Subcutaneous abdominal adipose tissue (tissue), 5 donors: ENCODE measurements around the gene ITGB7.
"Not testable (repeated sequence)": the region's sequence is repeated elsewhere in the genome, so short reads cannot be mapped to it uniquely, and the experiment has no call there.

ENCODE experiments used
- H3K27ac ChIP-seq: one replicate; pipeline ENCODE4 v1.7.0; 2013; ENCODE audit warnings: low read depth, mild to moderate bottlenecking, inconsistent platforms, low read length, moderate library complexity
- H3K27me3 ChIP-seq, 5 donors: one replicate each; pipeline ENCODE4 v1.7.0; 2013; ENCODE audit warnings: low read length in 5 of 5, inconsistent platforms in 1 of 5; ENCODE audit not compliant: control insufficient read depth in 5 of 5, insufficient read depth in 4 of 5
- H3K36me3 ChIP-seq, 5 donors: one replicate each; pipeline ENCODE4 v1.7.0; 2013; ENCODE audit warnings: low read length in 5 of 5; ENCODE audit not compliant: control insufficient read depth in 5 of 5, insufficient read depth in 5 of 5
- H3K4me1 ChIP-seq, 5 donors: one replicate each; pipeline ENCODE4 v1.7.0; 2013; ENCODE audit warnings: low read length in 5 of 5, mild to moderate bottlenecking in 3 of 5, moderate library complexity in 1 of 5; ENCODE audit not compliant: control insufficient read depth in 5 of 5, insufficient read depth in 5 of 5
- H3K4me3 ChIP-seq, 5 donors: one replicate each; pipeline ENCODE4 v1.7.0; 2013; ENCODE audit warnings: low read length in 5 of 5, low read depth in 1 of 5
- H3K9ac ChIP-seq, 5 donors: one replicate each; pipeline ENCODE4 v1.7.0; 2013; ENCODE audit warnings: low read length in 5 of 5, mild to moderate bottlenecking in 4 of 5, moderate library complexity in 3 of 5
- H3K9me3 ChIP-seq, 5 donors: one replicate each; pipeline ENCODE4 v1.7.0; 2013; ENCODE audit warnings: low read length in 5 of 5; ENCODE audit not compliant: control insufficient read depth in 5 of 5
- donor health status: healthy.
- donor health status: healthy.
- donor health status: healthy.
- donor health status: healthy.
- donor health status: healthy.

Gene ITGB7

DNA sequence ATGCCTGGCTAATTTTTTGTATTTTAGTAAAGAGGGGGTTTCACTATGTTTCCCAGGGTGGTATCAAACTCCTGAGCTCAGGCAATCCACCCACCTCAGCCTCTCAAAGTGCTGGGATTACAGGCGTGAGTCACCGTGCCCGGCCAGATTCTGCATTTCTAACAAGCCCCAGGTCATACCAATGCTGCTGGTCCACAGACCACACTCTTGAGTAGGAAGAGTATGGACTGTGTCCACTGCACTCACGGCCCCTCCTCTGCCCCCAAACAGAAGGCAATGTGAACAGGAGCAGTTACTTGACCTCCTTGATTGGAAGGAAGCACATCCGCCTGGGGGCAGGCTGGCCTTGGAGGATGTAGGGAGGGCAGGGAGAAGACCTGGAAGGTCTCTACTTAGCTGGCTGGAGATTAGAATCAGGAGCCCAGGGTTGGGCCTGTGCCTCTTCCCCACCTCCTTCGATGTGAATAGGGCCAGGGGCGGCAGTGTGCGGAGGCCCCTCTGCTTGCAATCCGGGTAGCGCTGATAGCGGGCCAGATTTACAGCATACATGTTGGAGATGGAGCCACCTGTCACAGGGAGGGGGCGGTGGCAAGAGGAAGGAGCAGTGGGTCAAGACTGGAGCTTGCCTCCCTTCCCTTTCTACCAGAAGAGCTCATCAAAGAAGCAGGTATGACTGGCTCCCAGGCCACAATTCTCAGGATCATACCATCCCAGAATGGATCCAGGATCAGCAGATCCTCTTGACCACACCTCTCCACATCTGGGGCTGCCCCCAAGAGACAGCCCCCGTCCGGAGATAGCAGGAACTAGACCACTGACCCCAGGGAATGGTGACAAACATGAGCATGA, 36.0 kb downstream of the ITGB7 start:
- Histone ChIP-seq H3K9ac (peak overlapping the region in 2 of 5 donors; percentile 13 to 42), H3K36me3 (peaks cover 11 to 52% (median 45%) of the 10 kb centered on the region in 5 donors), H3K27me3 (no peaks in the 10 kb centered on the region), H3K4me3 (no peak overlapping the region), H3K9me3 (no peaks in the 10 kb centered on the region), H3K4me1 (peaks cover 3 to 28% (median 5%) of the 10 kb centered on the region in 5 donors), H3K27ac (peak overlapping the region; percentile 23)

DNA sequence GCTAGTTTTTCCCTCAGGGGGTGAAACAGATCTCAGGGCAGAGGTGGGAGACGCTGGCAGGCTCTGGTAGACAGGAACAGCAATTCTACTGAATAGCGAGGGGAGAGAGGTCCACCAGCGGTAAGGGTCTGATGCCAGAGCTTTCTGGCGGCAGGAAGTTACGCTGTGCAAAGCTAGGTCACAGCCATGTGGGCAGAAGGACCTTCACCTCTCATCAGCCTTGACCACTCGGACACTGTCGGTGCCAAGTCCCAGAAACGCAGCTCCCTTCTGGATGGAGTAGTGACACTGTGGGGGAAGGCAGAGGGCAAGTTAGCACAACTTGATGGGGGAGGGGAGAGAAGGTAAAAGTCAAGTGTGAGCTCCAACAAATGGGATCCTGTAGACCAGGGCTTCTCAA, 36.8 kb downstream of the ITGB7 start:
- Histone ChIP-seq H3K4me3 (no peak overlapping the region), H3K27ac (no peak overlapping the region), H3K36me3 (peaks cover 11 to 52% (median 48%) of the 10 kb centered on the region in 5 donors), H3K27me3 (no peaks in the 10 kb centered on the region), H3K4me1 (peaks cover 2 to 21% (median 3%) of the 10 kb centered on the region in 5 donors), H3K9me3 (no peaks in the 10 kb centered on the region), H3K9ac (no peak overlapping the region)

- Histone ChIP-seq H3K4me3 (no peak overlapping the region), H3K27ac (no peak overlapping the region), H3K4me1 (peaks cover 0 to 16% (median 0%) of the 10 kb centered on the region in 5 donors), H3K27me3 (no peaks in the 10 kb centered on the region), H3K36me3 (peaks cover 11 to 54% (median 48%) of the 10 kb centered on the region in 5 donors), H3K9me3 (no peaks in the 10 kb centered on the region), H3K9ac (no peak overlapping the region)
Measured at GRCh38 chr12:53169644-53170043, 37.4 kb downstream of the ITGB7 start.

- Histone ChIP-seq H3K27ac (no peak overlapping the region), H3K9me3 (no peaks in the 10 kb centered on the region), H3K27me3 (no peaks in the 10 kb centered on the region), H3K9ac (no peak overlapping the region), H3K4me1 (peaks cover 0 to 6% (median 0%) of the 10 kb centered on the region in 5 donors), H3K4me3 (no peak overlapping the region), H3K36me3 (peaks cover 22 to 52% (median 41%) of the 10 kb centered on the region in 5 donors)
Measured at GRCh38 chr12:53166837-53167236, 40.2 kb downstream of the ITGB7 start.

GRCh38 chr12:53163008-53163407, 44.0 kb downstream of the ITGB7 start:
- not testable (repeated sequence) for H3K4me3 ChIP-seq, H3K9ac ChIP-seq, H3K4me1 ChIP-seq, H3K9me3 ChIP-seq, H3K27ac ChIP-seq, H3K27me3 ChIP-seq
- peaks cover 18 to 47% (median 38%) of the 10 kb centered on the region in 5 donors for H3K36me3 ChIP-seq

GRCh38 chr12:53161119-53161911, 45.7 kb downstream of the ITGB7 start:
- Histone ChIP-seq H3K36me3 (peaks cover 10 to 33% (median 24%) of the 10 kb centered on the region in 5 donors), H3K9me3 (no peaks in the 10 kb centered on the region), H3K27ac (no peak overlapping the region), H3K27me3 (no peaks in the 10 kb centered on the region), H3K9ac (peak overlapping the region in 1 of 5 donors; percentile 41), H3K4me1 (peaks cover 0 to 5% (median 3%) of the 10 kb centered on the region in 5 donors), H3K4me3 (no peak overlapping the region)

GRCh38 chr12:53160673-53161072, 46.4 kb downstream of the ITGB7 start:
- Histone ChIP-seq H3K4me1 (peaks cover 0 to 5% (median 3%) of the 10 kb centered on the region in 5 donors), H3K27me3 (no peaks in the 10 kb centered on the region), H3K4me3 (no peak overlapping the region), H3K9me3 (no peaks in the 10 kb centered on the region), H3K9ac (peak overlapping the region in 2 of 5 donors; percentile 1 to 41), H3K27ac (no peak overlapping the region), H3K36me3 (peaks cover 13 to 35% (median 22%) of the 10 kb centered on the region in 5 donors)

DNA sequence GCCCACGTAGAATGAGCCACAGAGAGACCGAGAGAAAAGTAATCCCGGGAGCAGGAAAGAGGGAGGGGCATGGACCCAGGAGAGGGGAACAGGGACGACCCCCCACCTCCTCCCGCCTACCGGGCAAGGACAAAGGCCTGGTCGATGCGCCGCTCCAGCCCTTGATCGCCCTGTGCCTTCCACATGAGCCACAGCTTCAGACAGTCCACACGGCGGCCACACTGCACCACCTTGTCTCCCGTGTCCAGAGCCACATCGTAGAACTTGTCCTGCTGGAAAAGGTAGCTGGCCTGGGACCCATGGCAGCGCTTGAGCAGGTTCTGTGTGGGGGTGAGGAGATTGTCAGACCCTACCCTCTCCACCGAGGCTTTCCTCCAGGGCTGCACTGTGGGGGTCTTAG, 47.1 kb downstream of the ITGB7 start:
- H3K27me3 ChIP-seq = no peaks in the 10 kb centered on the region
- no peaks in the 10 kb centered on the region for H3K9me3 ChIP-seq
- no peak overlapping the region for H3K27ac ChIP-seq
- no peak overlapping the region for H3K9ac ChIP-seq
- peaks cover 13 to 34% (median 22%) of the 10 kb centered on the region in 5 donors for H3K36me3 ChIP-seq
- H3K4me1 ChIP-seq = peaks cover 0 to 5% (median 3%) of the 10 kb centered on the region in 5 donors
- H3K4me3 ChIP-seq = no peak overlapping the region

DNA sequence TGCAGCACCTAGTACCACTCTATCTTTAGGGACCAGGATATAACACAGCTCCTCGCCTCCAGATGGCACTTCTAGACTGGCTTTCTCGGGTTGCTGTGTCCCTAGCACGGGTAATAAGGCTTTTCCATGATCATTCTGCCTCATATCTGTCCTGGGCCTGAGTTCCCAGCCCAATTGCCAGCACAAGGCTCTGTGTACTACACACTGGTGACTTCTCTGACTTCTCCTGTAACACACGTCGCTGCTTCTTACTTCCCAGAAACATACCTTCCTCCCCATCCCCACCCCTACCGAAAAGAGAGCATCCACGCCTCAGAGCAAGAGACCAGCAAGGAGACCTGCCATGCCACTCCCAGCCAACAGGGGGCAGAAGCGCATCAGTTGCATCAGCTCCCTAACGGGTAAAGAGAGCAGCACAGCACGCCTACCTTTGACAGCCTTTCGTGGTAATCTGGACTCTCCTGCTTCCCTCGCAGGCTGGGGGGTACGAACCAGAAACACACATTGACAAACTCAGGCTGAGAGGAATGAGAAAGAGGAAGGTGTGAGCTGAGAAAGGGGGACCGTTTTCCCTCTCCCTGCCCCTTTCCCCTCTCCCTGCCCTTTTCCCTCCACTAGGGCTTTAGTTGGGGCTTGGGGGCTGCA, 47.7 kb downstream of the ITGB7 start:
- Histone ChIP-seq H3K27me3 (no peaks in the 10 kb centered on the region), H3K9me3 (no peaks in the 10 kb centered on the region), H3K9ac (no peak overlapping the region), H3K4me3 (no peak overlapping the region), H3K27ac (no peak overlapping the region), H3K4me1 (peaks cover 0 to 5% (median 3%) of the 10 kb centered on the region in 5 donors), H3K36me3 (peaks cover 10 to 31% (median 22%) of the 10 kb centered on the region in 5 donors)
